K562 (cell line): ENCODE results near the gene CDC42EP3. TPM values are rescaled to one million over a fixed set of nuclear protein-coding genes. Genes with fewer than 3 reads are reported as not detected.

Experiments used
- ATAC-seq: fragments of 200-7000 bp; cut with Tn5 transposase; 3 replicates; pipeline ENCODE4 v1.9.1; 2020; ENCODE audit warnings: moderate library complexity
- BruUV-seq: library from RNA; stranded (reverse); fragments of 400-500 nt; replicated peaks from 2 replicates; lab custom pipeline; 2021; lab: Mats Ljungman, UMichigan
- CTCF ChIA-PET: fragments of 300-600 bp; formaldehyde crosslinking; extraction: SDS; loops from one replicate; lab custom pipeline; 2021; ENCODE audit warnings: low intra/inter-chr PET ratio; lab: Yijun Ruan, JAX
- POLR2A ChIA-PET: fragments of 300-600, 350-650 bp; sonication (Branson Sonifier 250); formaldehyde crosslinking; extraction: SDS; loops from one replicate; lab custom pipeline; 2021; ENCODE audit warnings: antibody characterized with exemption, inconsistent platforms; lab: Yijun Ruan, JAX
- DNase-seq, 4 experiments: peaks; one replicate each; pipeline versions ENCODE4 v3.0.0 to v3.0.0-alpha.2; 2011 to 2018; ENCODE audit warnings: low spot score in 3 of 4, mixed read lengths in 3 of 4; ENCODE audit errors: extremely low read depth in 1 of 4
- FAIRE-seq: peaks from 2 replicates; lab custom pipeline; 2011; peaks lifted over from hg19 to GRCh38; lab: Jason Lieb, UNC
- H2AFZ ChIP-seq: 2 replicates; pipeline ENCODE4 v1.6.0; 2011; ENCODE audit warnings: low read depth, low read length, control low read depth, inconsistent platforms
- H3K27ac ChIP-seq: fragments of 200-600 bp; 3 replicates; pipeline ENCODE4 v1.8.0; 2011; ENCODE audit warnings: low read depth, mild to moderate bottlenecking, control low read depth, inconsistent platforms, low read length, moderate library complexity, mixed read lengths; ENCODE audit errors: extremely low read depth
- H3K27me3 ChIP-seq, 2 experiments: fragments of 300-600 bp in 1 of 2; 2 replicates in 1 of 2; 3 replicates in 1 of 2; pipeline versions ENCODE4 v1.6.0 to v1.8.0; 2011; ENCODE audit warnings: inconsistent platforms in 2 of 2, low read length in 2 of 2, mild to moderate bottlenecking in 1 of 2, mixed read lengths in 1 of 2, moderate library complexity in 1 of 2; ENCODE audit not compliant: control insufficient read depth in 2 of 2, insufficient read depth in 2 of 2
- H3K36me3 ChIP-seq: fragments of 300-600 bp; 3 replicates; pipeline ENCODE4 v1.8.0; 2011; ENCODE audit warnings: mild to moderate bottlenecking, low read length, inconsistent platforms; ENCODE audit not compliant: control insufficient read depth, insufficient read depth
- H3K4me1 ChIP-seq, 2 experiments: fragments of 200-600 bp in 1 of 2; replicated peaks in 1 of 2; 2 replicates in 1 of 2; 3 replicates in 1 of 2; pipeline versions ENCODE4 v1.5.1 to v1.8.0; 2011; ENCODE audit warnings: inconsistent platforms in 2 of 2, low read length in 2 of 2, mild to moderate bottlenecking in 1 of 2, mixed read lengths in 1 of 2, moderate library complexity in 1 of 2; ENCODE audit not compliant: control insufficient read depth in 2 of 2, insufficient read depth in 2 of 2
- H3K4me2 ChIP-seq: 2 replicates; pipeline ENCODE4 v1.6.1; 2011; ENCODE audit warnings: low read length, control low read depth, inconsistent platforms, mixed read lengths; ENCODE audit not compliant: insufficient read depth
- H3K4me3 ChIP-seq: fragments of 200-600 bp; sonication (generic), shearing (Covaris generic); 2 replicates; pipeline ENCODE4 v1.5.1; 2016; ENCODE audit warnings: control low read depth, inconsistent platforms
- H3K79me2 ChIP-seq: fragments of 200-600 bp; 3 replicates; pipeline ENCODE4 v1.8.0; 2011; ENCODE audit warnings: low read length, inconsistent platforms; ENCODE audit not compliant: control insufficient read depth, insufficient read depth
- H3K9ac ChIP-seq, 2 experiments: 2 replicates each; pipeline versions ENCODE4 v1.6.0 to v1.6.1; 2011; ENCODE audit warnings: low read depth in 2 of 2, low read length in 2 of 2, control low read depth in 1 of 2, inconsistent platforms in 1 of 2, mild to moderate bottlenecking in 1 of 2, mixed read lengths in 1 of 2; ENCODE audit not compliant: insufficient read depth in 1 of 2
- H3K9me1 ChIP-seq: one replicate; pipeline ENCODE4 v1.6.0; 2011; ENCODE audit warnings: inconsistent platforms, mild to moderate bottlenecking, low read length, moderate library complexity; ENCODE audit not compliant: control insufficient read depth, insufficient read depth
- H3K9me3 ChIP-seq: replicated peaks from 2 replicates; pipeline ENCODE4 v1.5.1; 2011; ENCODE audit warnings: low read depth, low read length, inconsistent platforms; ENCODE audit not compliant: control insufficient read depth, insufficient read depth
- H4K20me1 ChIP-seq: replicated peaks from 2 replicates; pipeline ENCODE4 v1.6.1; 2011; ENCODE audit warnings: low read length, inconsistent platforms, mixed read lengths; ENCODE audit not compliant: control insufficient read depth, insufficient read depth
- FOXA1 ChIP-seq: fragments of 450-650 bp; IDR thresholded peaks from 2 replicates; pipeline ENCODE4 v1.6.1; 2016; ENCODE audit warnings: mild to moderate bottlenecking, borderline replicate concordance
- FOXP4 ChIP-seq: sonication (generic); formaldehyde crosslinking; IDR thresholded peaks from 2 replicates; pipeline ENCODE4 v1.8.0; 2022; ENCODE audit warnings: mild to moderate bottlenecking, missing genetic modification reagents, borderline replicate concordance
- MEF2A ChIP-seq: IDR thresholded peaks from 2 replicates; pipeline ENCODE4 v1.6.1; 2011; ENCODE audit warnings: low read depth, mild to moderate bottlenecking, low read length, moderate library complexity; ENCODE audit not compliant: control insufficient read depth
- SMAD3 ChIP-seq: fragments of 450-650 bp; formaldehyde crosslinking; conservative IDR thresholded peaks from 2 replicates; pipeline ENCODE4 v1.4.0; 2020; ENCODE audit warnings: mild to moderate bottlenecking
- TEAD1 ChIP-seq, 2 experiments: fragments of 450-650 bp in 1 of 2; sonication (generic) in 1 of 2; formaldehyde crosslinking; IDR thresholded peaks; 2 replicates each; pipeline versions ENCODE4 v1.4.0 to v1.8.0; 2020 to 2022; ENCODE audit warnings: mild to moderate bottlenecking in 2 of 2, missing genetic modification reagents in 1 of 2
- ZNF212 ChIP-seq: fragments of 450-650 bp; formaldehyde crosslinking; IDR thresholded peaks from 2 replicates; pipeline ENCODE4 v1.4.0; 2020; ENCODE audit warnings: mild to moderate bottlenecking
- ZNF253 ChIP-seq: fragments of 250-450 bp; sonication (Bioruptor Pico); conservative IDR thresholded peaks from 2 replicates; pipeline ENCODE4 v1.6.1; 2021; ENCODE audit warnings: mild to moderate bottlenecking
- ZNF561 ChIP-seq: fragments of 450-650 bp; formaldehyde crosslinking; conservative IDR thresholded peaks from 2 replicates; pipeline ENCODE4 v1.4.0; 2020; ENCODE audit warnings: mild to moderate bottlenecking, moderate library complexity
- ZNF780A ChIP-seq: fragments of 250-450 bp; sonication (Bioruptor Pico); IDR thresholded peaks from 2 replicates; pipeline ENCODE4 v1.5.0; 2021; ENCODE audit warnings: mild to moderate bottlenecking
- ZSCAN29 ChIP-seq: fragments of 450-650 bp; IDR thresholded peaks from 2 replicates; pipeline ENCODE4 v1.6.1; 2017
- WGBS: fragments of 100-300 bp; shearing (Covaris generic); methylation state at CpG from one replicate; pipeline ENCODE4 v1.1.6; 2016; ENCODE audit warnings: low coverage, mixed read lengths; ENCODE audit not compliant: insufficient coverage; ENCODE audit errors: missing lambda C conversion rate; 5-methylcytosine and 5-hydroxymethylcytosine counted together
- in situ Hi-C: fragments of 300-500 bp; cut with MboI; formaldehyde crosslinking; loops from 4 replicates; pipeline ENCODE4 v1.15.0; 2018; ENCODE audit warnings: inconsistent platforms, mixed read lengths
- intact Hi-C: fragments of 100-400 bp; cut with micrococcal nuclease; formaldehyde crosslinking; loops from 2 replicates; pipeline ENCODE4 v1.14.2; 2022
- polyA plus RNA-seq, 8 experiments: library from polyadenylated mRNA; depleted of rRNA in 4 of 8; stranded (reverse) in 5 of 8; unstranded in 3 of 8; fragments of >200 nt; fragmentation: Nextera tagmentation in 2 of 8; fragmentation: Illumina TruSeq in 1 of 8; extraction: Ambion mirVana in 2 of 8; extraction: Trizol in 1 of 8; gene quantifications; 2 replicates each; pipeline versions ENCODE4 v1.2.1 to v1.2.3, GENCODE V29; 2011 to 2014; ENCODE audit warnings: inconsistent platforms in 1 of 8, missing spikeins in 1 of 8
- total RNA-seq, 7 experiments: library from RNA; depleted of rRNA in 6 of 7; stranded (reverse); fragments of >200 nt in 6 of 7; fragmentation: Illumina TruSeq in 2 of 7; extraction: Trizol in 2 of 7; gene quantifications; 2 replicates each; pipeline versions ENCODE4 v1.2.1 to v1.2.3, GENCODE V29; 2011 to 2021; ENCODE audit warnings: low replicate concordance in 1 of 7

CDC42EP3 gene
- total and polyA plus RNA-seq, 9 of the 15 experiments (the other 6 are each of a cell fraction or from before 2014, with no cell fraction given) = 0.72 to 6.4 (median 2.0) TPM

GRCh38 chr2:37641582-37642171, 29.8 kb downstream of the CDC42EP3 start:
- CTCF ChIA-PET = no interaction called here
- FAIRE-seq = no peak
- no peaks in the 10 kb centered on the region for H3K9me1 ChIP-seq
- in situ Hi-C loops = no loop called here
- H3K4me3 ChIP-seq = no peak overlapping the region
- 22% methylated on average over 7 of the region's 7 CpGs for WGBS
- BruUV-seq = no TSS peak
- DNase-seq = no peak
- no peak for TF ChIP-seq MEF2A
- no peak for TF ChIP-seq ZSCAN29
- no peak for TF ChIP-seq SMAD3 (CRISPR knock-in tag)
- TF ChIP-seq ZNF253 (CRISPR knock-in tag) = no peak
- no peak for TF ChIP-seq ZNF212 (CRISPR knock-in tag)
- H3K4me1 ChIP-seq = no peaks in the 10 kb centered on the region
- no peaks in the 10 kb centered on the region for H4K20me1 ChIP-seq
- H3K4me2 ChIP-seq = no peak overlapping the region
- H3K79me2 ChIP-seq = no peaks in the 10 kb centered on the region
- no peaks in the 10 kb centered on the region for H3K36me3 ChIP-seq
- H3K27me3 ChIP-seq = no peaks in the 10 kb centered on the region
- H3K9ac ChIP-seq = no peak overlapping the region
- POLR2A ChIA-PET = no interaction called here
- no peak for ATAC-seq
- no peak overlapping the region for H3K27ac ChIP-seq
- no peak overlapping the region for H2AFZ ChIP-seq
- H3K9me3 ChIP-seq = no peaks in the 10 kb centered on the region
- intact Hi-C loops = no loop called here

DNA sequence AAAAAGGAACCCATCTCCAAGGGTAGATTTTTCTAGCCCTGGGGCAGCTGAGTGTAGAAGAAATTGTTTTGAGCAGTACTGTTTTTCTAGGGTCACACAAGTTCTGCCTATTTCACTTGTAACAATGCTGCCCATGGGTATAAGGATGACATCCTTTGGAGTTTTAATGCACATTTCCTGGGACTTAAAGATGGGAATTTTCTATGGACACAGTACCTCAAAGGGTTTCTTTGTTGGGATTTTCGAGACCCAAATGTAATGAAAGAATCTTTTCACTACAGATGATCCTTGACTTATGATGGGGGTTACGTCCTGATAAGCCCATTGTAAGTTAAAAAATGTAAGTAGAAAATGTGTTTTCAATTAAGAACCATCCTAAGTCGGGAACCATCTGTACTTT, 31.8 kb downstream of the CDC42EP3 start:
- Histone ChIP-seq H3K4me3 (no peak overlapping the region), H3K9me1 (no peaks in the 10 kb centered on the region), H3K27me3 (no peaks in the 10 kb centered on the region), H3K36me3 (no peaks in the 10 kb centered on the region), H3K27ac (no peak overlapping the region), H2AFZ (no peak overlapping the region), H4K20me1 (no peaks in the 10 kb centered on the region), H3K4me2 (no peak overlapping the region), H3K9ac (no peak overlapping the region), H3K9me3 (no peaks in the 10 kb centered on the region), H3K4me1 (no peaks in the 10 kb centered on the region), H3K79me2 (no peaks in the 10 kb centered on the region)
- ChIA-PET POLR2A (interaction anchor here (1.6 kb wide), 2 partner anchors 10 to 15 kb away, joined by 3 to 4 read pairs; no protein-coding TSS in a partner anchor), CTCF (no interaction called here)
- FAIRE-seq (no peak), DNase-seq (no peak), ATAC-seq (no peak)
- TF ChIP-seq FOXA1 = no peak
- TF ChIP-seq ZNF561 (CRISPR knock-in tag) = no peak
- no peak for TF ChIP-seq ZNF780A
- no peak for TF ChIP-seq FOXP4 (CRISPR knock-in tag)
- no peak for TF ChIP-seq TEAD1 (CRISPR knock-in tag; IDR thresholded peaks at IDR 0.05)
- WGBS = 34% methylated on average over 3 of the region's 3 CpGs
- no TSS peak for BruUV-seq
- in situ Hi-C loops = no loop called here
- intact Hi-C loops = no loop called here
